ENCODE data around the gene TRAPPC10. TPM values are rescaled to one million over a fixed set of nuclear protein-coding genes. Genes with fewer than 3 reads are reported as not detected.

Gene TRAPPC10
- polyA plus RNA-seq, 1 of the 3 experiments (the other 2 are of a cell fraction): 17.5 TPM

- H3K9ac ChIP-seq: no peak overlapping the region
- H3K27ac ChIP-seq (ENCODE audit: low read depth in 2 of 2, low read length in 1 of 2): no peak overlapping the region
- H3K79me2 ChIP-seq (ENCODE audit: insufficient read depth): peaks cover 24% of the 10 kb centered on the region
- no peaks in the 10 kb centered on the region for H3F3A ChIP-seq (replicated peaks; ENCODE audit: insufficient read depth)
- CTCF ChIA-PET: no interaction called here
- TF ChIP-seq FOSL2 (IDR thresholded peaks at IDR 0.05; ENCODE audit: borderline replicate concordance, low read depth) (no peak), ELF1 (IDR thresholded peaks at IDR 0.05) (no peak), POLR2AphosphoS5 (IDR thresholded peaks at IDR 0.05; ENCODE audit: low read depth, low read length) (no peak), TCF12 (IDR thresholded peaks at IDR 0.05) (no peak), MAX (IDR thresholded peaks at IDR 0.05; ENCODE audit: low read depth) (no peak), GATA2 (CRISPR knock-in tag; IDR thresholded peaks at IDR 0.05) (no peak), GABPA (IDR thresholded peaks at IDR 0.05; ENCODE audit: low read depth) (no peak)
- H3K4me1 ChIP-seq (ENCODE audit: control insufficient read depth in 1 of 2, insufficient read depth in 2 of 2, low read depth in 1 of 2, low read length in 1 of 2): no peaks in the 10 kb centered on the region
- DNase-seq: no peak
- 99% methylated on average over 5 of the region's 7 CpGs for WGBS (ENCODE audit: low lambda C conversion rate)
- no peak overlapping the region for H3K4me3 ChIP-seq (ENCODE audit: low read depth in 2 of 2, low read length in 1 of 2)
- H3K4me2 ChIP-seq: no peak overlapping the region
- no peaks in the 10 kb centered on the region for H3K27me3 ChIP-seq (ENCODE audit: insufficient read depth)
- H4K20me1 ChIP-seq (ENCODE audit: insufficient read depth): 0 out of 2 replicates have a peak, but pooled peaks cover 3% of the 10 kb centered on the region
- no peaks in the 10 kb centered on the region for H3K9me3 ChIP-seq
- no peak overlapping the region for H2AFZ ChIP-seq (ENCODE audit: low read depth)
- POLR2A ChIA-PET: interaction anchor here (1.0 kb wide), 1 partner anchor 9 kb away, joined by 3 read pairs; no protein-coding TSS in a partner anchor
- no peaks in the 10 kb centered on the region for H3K9me2 ChIP-seq
- H3K36me3 ChIP-seq (replicated peaks in 1 of 2; ENCODE audit: control insufficient read depth in 1 of 2, insufficient read depth in 2 of 2, low read length in 1 of 2): peaks cover 35 to 61% of the 10 kb centered on the region in 2 experiments
Measured at GRCh38 chr21:44062380-44062779, 50.3 kb downstream of the TRAPPC10 start.

- no peak for DNase-seq
- CTCF ChIA-PET: no interaction called here
- H3K9ac ChIP-seq: no peak overlapping the region
- no peak overlapping the region for H2AFZ ChIP-seq (ENCODE audit: low read depth)
- no peaks in the 10 kb centered on the region for H3K9me3 ChIP-seq
- POLR2A ChIA-PET: interaction anchor here (1.0 kb wide), 1 partner anchor 8 kb away, joined by 3 read pairs; no protein-coding TSS in a partner anchor
- H4K20me1 ChIP-seq (ENCODE audit: insufficient read depth): 0 out of 2 replicates have a peak, but pooled peaks cover 3% of the 10 kb centered on the region
- no peaks in the 10 kb centered on the region for H3F3A ChIP-seq (replicated peaks; ENCODE audit: insufficient read depth)
- peaks cover 35 to 61% of the 10 kb centered on the region in 2 experiments for H3K36me3 ChIP-seq (replicated peaks in 1 of 2; ENCODE audit: control insufficient read depth in 1 of 2, insufficient read depth in 2 of 2, low read length in 1 of 2)
- peaks cover 31% of the 10 kb centered on the region for H3K79me2 ChIP-seq (ENCODE audit: insufficient read depth)
- TF ChIP-seq RCOR1 (IDR thresholded peaks at IDR 0.05; ENCODE audit: low read length): no peak
- no peak for TF ChIP-seq SIN3A (IDR thresholded peaks at IDR 0.05; ENCODE audit: borderline replicate concordance, low read depth, low read length)
- TF ChIP-seq MXI1 (IDR thresholded peaks at IDR 0.05; ENCODE audit: low read depth, low read length): no peak
- no peak for TF ChIP-seq EZH2phosphoT487 (IDR thresholded peaks at IDR 0.05; ENCODE audit: borderline replicate concordance, low read depth)
- TF ChIP-seq TAF1 (IDR thresholded peaks at IDR 0.05; ENCODE audit: borderline replicate concordance, low read depth, low read length): no peak
- TF ChIP-seq CTCF (IDR thresholded peaks at IDR 0.05): no peak
- no peaks in the 10 kb centered on the region for H3K4me1 ChIP-seq (ENCODE audit: control insufficient read depth in 1 of 2, insufficient read depth in 2 of 2, low read depth in 1 of 2, low read length in 1 of 2)
- no peaks in the 10 kb centered on the region for H3K9me2 ChIP-seq
- H3K4me2 ChIP-seq: no peak overlapping the region
- H3K27me3 ChIP-seq (ENCODE audit: insufficient read depth): no peaks in the 10 kb centered on the region
- no peak overlapping the region for H3K4me3 ChIP-seq (ENCODE audit: low read depth in 2 of 2, low read length in 1 of 2)
- H3K27ac ChIP-seq (ENCODE audit: low read depth in 2 of 2, low read length in 1 of 2): no peak overlapping the region
- WGBS (ENCODE audit: low lambda C conversion rate): 94% methylated on average over 19 of the region's 19 CpGs
Measured at GRCh38 chr21:44063151-44063912, 51.2 kb downstream of the TRAPPC10 start.
